Testis (tissue), 2 donors: ENCODE results near the gene ABCB8.

Experiments used
- CTCF ChIP-seq, 3 experiments: fragments of 450-650 bp in 2 of 3; fragments of 200-600 bp in 1 of 3; sonication (generic) in 1 of 3; IDR thresholded peaks; one replicate each; pipeline ENCODE4 v1.5.1; 2016 to 2019; ENCODE audit warnings: antibody characterized with exemption in 3 of 3, mild to moderate bottlenecking in 2 of 3, moderate library complexity in 1 of 3
- POLR2A ChIP-seq: fragments of 450-650 bp; IDR thresholded peaks from one replicate; pipeline ENCODE4 v1.6.1; 2017; ENCODE audit warnings: antibody characterized with exemption, mild to moderate bottlenecking, moderate library complexity

- no peak for TF ChIP-seq POLR2A
- peak; percentile 80 to 91 (median 81) for TF ChIP-seq CTCF (IDR thresholded peaks at IDR 0.05)
Measured at GRCh38 chr7:150988230-150989226, 39.7 kb upstream of the ABCB8 start.
